ENCODE measurements around the gene TNIK.

- TF ChIP-seq POLR2A (IDR thresholded peaks at IDR 0.05) (no peak), CTCF (IDR thresholded peaks at IDR 0.05) (no peak)
These were observed 327.3 kb downstream of the TNIK start for GRCh38 chr3:171132873-171133272.

Measured in uterus (tissue), 2 donors.